ENCODE results near the gene THRB.

DNA sequence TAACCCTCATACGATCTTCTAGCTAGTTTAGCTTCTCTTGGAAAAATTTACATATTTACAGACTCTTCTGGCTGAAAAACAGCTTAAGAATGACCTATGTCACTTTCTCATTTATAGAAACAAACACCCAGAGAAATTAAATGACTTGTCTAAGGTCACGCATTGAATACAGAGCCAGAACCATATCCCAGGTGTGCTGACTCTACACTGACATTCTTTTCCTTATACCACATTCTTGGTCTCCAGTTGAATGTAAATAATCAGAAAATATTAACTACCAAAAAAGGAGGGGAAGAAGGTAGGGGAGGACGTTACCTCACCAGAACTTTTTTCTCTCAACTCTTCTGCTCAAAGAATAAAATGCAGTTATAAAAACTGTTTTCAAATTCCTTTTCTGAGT lies 95.0 kb downstream of the THRB start:
- TF ChIP-seq EP300 (IDR thresholded peaks at IDR 0.05) (no peak), POLR2A (IDR thresholded peaks at IDR 0.05) (no peak)
- TF ChIP-seq, protein P1, sequence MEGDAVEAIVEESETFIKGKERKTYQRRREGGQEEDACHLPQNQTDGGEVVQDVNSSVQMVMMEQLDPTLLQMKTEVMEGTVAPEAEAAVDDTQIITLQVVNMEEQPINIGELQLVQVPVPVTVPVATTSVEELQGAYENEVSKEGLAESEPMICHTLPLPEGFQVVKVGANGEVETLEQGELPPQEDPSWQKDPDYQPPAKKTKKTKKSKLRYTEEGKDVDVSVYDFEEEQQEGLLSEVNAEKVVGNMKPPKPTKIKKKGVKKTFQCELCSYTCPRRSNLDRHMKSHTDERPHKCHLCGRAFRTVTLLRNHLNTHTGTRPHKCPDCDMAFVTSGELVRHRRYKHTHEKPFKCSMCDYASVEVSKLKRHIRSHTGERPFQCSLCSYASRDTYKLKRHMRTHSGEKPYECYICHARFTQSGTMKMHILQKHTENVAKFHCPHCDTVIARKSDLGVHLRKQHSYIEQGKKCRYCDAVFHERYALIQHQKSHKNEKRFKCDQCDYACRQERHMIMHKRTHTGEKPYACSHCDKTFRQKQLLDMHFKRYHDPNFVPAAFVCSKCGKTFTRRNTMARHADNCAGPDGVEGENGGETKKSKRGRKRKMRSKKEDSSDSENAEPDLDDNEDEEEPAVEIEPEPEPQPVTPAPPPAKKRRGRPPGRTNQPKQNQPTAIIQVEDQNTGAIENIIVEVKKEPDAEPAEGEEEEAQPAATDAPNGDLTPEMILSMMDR (IDR thresholded peaks at IDR 0.05), result no peak
